GM12875 (cell line): ENCODE data around the gene MYCBP.
"Not testable (repeated sequence)": the region's sequence is repeated elsewhere in the genome, so short reads cannot be mapped to it uniquely, and the experiment has no call there.

ENCODE experiments used
- H3K4me3 ChIP-seq: one replicate; pipeline ENCODE4 v1.5.1; 2011; ENCODE audit warnings: low read depth, low read length, control low read depth
- CTCF ChIP-seq: IDR thresholded peaks from 2 replicates; pipeline ENCODE4 v1.5.1; 2011; ENCODE audit warnings: low read depth, mild to moderate bottlenecking, control low read depth, inconsistent platforms, low read length, moderate library complexity, borderline replicate concordance; ENCODE audit not compliant: insufficient read depth

Gene MYCBP, protein sequence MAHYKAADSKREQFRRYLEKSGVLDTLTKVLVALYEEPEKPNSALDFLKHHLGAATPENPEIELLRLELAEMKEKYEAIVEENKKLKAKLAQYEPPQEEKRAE

DNA sequence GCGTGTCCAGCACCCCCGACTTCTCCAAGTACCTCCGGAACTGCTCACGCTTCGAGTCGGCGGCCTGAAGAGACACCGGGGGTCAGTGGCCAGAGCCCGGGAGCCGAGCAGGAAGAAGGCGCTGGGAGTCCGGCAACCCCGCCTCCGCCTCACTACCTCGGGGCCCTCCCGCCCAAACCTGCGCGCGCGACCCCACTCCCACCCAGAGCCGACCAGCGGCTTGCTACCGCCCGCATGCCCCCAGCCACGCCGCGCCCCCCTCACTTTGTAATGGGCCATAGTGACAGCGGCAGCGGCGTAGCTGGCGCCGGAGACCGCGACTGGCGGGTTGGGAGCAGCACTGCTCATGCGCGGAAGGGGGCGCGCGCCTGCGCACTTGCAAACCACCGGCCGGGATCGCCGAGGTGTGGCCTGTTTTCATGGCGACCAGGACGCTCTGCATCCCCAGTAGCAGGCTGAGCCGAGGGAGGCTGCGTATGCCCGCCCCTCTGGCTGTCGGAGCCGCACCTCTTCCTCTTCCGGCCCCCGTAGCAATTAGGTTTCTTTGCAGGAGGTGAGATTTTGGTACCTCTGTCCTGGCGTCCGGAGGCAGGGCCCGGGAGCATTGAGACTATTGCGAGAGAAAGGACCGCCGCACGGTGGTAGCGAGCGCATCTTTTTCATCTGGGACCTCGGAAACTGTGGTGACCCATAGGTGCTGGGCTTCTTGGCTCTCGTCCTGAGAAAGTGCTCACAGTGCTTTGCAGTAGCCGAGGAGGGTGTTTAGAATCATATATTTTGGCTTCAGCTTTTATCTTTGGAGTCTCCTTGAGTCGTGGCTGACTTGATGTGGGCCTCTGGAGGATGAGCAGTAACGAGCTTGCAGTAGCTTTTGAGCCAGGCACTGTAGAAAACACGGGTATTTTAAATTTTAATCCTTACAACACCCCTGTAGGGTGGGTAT, at the start of gene MYCBP:
Gene MYCBP, minus strand, starts transcription at position 322 of the 943 bp plus-strand sequence. Its CDS starts 43 bp downstream, at position 279.
- TF ChIP-seq CTCF = no peak
- peak within 1 kb of the TSS; percentile 67 for H3K4me3 ChIP-seq

DNA sequence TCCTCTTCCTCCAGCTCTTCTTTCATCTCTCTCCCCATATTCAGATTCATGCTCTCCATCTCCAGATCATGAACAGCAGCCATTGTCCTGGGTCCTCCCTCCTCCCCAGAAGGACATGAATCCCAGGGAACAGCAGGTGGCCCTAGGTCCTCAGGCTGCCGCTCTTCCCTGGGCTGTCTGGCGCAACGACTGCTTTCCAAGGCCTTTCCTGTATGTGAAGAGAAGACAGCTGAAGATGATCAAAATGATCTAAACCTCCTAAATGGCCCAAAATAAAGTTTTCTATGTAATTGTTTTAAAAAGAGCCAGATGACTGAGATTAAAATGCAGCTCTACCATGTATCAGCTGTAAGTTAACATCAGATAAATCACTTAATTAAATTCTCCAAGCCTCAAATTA, 46.0 kb upstream of the MYCBP start:
- TF ChIP-seq CTCF = no peak
- H3K4me3 ChIP-seq = no peak overlapping the region

DNA sequence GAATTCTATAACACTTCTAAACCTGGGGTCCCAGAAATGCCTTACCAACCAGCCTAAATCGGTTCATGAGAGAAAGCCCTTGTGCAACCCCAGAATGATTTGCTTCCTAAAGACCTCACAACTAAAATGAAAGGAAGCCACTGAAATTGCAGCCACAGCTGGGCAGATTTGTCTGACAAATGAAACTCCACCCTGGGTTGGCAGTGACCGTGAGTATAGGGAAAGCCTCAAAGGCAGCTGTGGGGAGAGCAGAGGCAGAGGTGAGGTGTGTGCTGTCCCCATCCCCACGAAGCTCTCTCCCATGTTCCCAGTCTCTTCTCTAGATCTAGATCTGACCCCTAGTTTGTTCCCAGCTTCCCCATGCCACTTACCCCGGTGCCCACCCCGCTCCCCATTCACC, 45.4 kb upstream of the MYCBP start:
- TF ChIP-seq CTCF = no peak
- H3K4me3 ChIP-seq = no peak overlapping the region

DNA sequence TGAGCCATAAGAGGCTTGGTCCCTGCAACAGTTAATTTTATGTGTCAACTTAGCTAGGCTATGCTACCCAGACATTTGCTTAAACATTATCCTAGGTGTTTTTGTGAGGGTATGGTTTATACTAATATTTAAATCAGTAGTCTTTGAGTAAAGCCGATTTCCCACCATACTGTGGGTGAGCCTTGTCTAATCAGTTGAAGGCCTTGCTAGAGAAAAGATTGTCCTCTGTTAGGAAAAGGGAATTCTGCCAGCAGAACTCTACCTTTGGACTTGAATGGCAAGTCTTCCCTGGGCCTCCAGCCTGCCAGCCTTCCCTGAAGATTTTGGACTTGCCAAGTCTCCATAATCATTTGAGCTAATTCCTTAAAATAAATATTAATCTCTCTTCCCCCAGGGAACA, 44.6 kb upstream of the MYCBP start:
- H3K4me3 ChIP-seq = no peak overlapping the region
- no peak for TF ChIP-seq CTCF

DNA sequence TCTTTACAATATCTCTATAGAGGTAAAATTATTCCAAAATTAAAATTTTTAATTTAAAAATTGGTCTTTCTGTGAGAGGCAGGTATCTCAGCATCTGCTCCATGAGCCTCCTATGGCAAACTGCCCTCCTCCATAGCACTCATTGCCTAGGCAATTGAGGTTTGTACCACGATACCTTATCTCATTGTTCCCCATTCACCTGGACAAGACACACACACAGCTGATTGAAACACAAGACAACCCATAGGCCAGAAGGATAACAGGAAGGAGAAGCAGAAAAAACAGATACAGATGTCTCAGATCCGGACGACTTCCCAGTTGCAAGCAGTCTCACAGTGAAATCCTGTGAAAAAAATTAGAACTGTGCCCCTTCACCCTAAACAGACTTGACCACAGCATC, 44.2 kb upstream of the MYCBP start:
- no peak for TF ChIP-seq CTCF
- H3K4me3 ChIP-seq = no peak overlapping the region

DNA sequence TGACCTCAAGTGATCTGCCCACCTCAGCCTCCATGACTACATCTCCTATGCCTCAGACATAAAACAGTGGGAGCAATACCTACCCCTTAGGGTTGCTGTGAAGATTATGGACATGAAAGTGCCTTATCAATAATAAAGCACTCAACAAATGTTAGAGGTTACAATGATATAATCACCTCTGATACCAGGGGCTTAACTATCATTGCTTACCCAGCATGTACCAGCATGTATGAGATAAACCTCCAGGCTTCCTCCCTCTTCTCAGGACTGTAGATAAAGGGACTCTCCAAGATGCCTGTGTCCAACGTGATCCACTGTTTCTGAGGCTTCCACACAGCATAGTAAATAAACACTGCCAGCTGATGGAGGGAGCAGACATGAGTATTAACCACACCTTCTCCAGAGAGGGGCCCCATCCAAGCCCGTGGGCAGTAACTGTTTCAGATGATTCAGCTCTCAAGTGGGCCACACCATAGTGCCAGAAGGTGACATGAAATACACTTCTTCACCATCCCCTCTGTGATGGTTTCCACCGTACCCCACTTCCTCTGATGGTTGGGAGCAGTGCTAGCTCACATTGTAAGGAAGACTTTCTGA, 42.3 kb upstream of the MYCBP start:
- no peak for TF ChIP-seq CTCF
- H3K4me3 ChIP-seq = no peak overlapping the region

GRCh38 chr1:38914908-38915307, 41.8 kb upstream of the MYCBP start:
- H3K4me3 ChIP-seq = not testable (repeated sequence)
